Fibroblast of the aortic adventitia (primary cell): Measurements from ENCODE around the gene SPOCK1. TPM values are rescaled to one million over a fixed set of nuclear protein-coding genes. Genes with fewer than 3 reads are reported as not detected.
A peak's percentile ranks its signal among the peaks of the same experiment; 100 is the strongest.

Experiments
- DNase-seq: peaks from one replicate; pipeline ENCODE4 v3.0.0-alpha.2; 2010; ENCODE audit warnings: low read depth
- H3K4me3 ChIP-seq: 2 replicates; pipeline ENCODE4 v1.5.1; 2011; ENCODE audit warnings: low read depth, mild to moderate bottlenecking, control low read depth, low read length, moderate library complexity
- CTCF ChIP-seq: IDR thresholded peaks from 2 replicates; pipeline ENCODE4 v1.5.1; 2011; ENCODE audit warnings: mild to moderate bottlenecking, low read length, control low read depth, inconsistent platforms; ENCODE audit not compliant: insufficient read depth
- total RNA-seq: library from RNA; depleted of rRNA; stranded (reverse); fragments of >200 nt; gene quantifications from 2 replicates; pipeline ENCODE4 v1.2.3, GENCODE V29; 2012; ENCODE audit warnings: low replicate concordance

SPOCK1 gene
- total RNA-seq, 1 donor = 174 TPM

GRCh38 chr5:137291436-137291835, 207.7 kb downstream of the SPOCK1 start:
- no peak overlapping the region for H3K4me3 ChIP-seq
- TF ChIP-seq CTCF = no peak
- no peak for DNase-seq

- no peak overlapping the region for H3K4me3 ChIP-seq
- TF ChIP-seq CTCF = no peak
- DNase-seq = no peak
Measured at GRCh38 chr5:137291031-137291430, 208.1 kb downstream of the SPOCK1 start.

GRCh38 chr5:137290373-137290772, 208.8 kb downstream of the SPOCK1 start:
- DNase-seq = no peak
- no peak for TF ChIP-seq CTCF
- no peak overlapping the region for H3K4me3 ChIP-seq

GRCh38 chr5:137289856-137290255, 209.3 kb downstream of the SPOCK1 start:
- DNase-seq = peak; percentile 41
- no peak overlapping the region for H3K4me3 ChIP-seq
- TF ChIP-seq CTCF = no peak

- no peak for TF ChIP-seq CTCF
- no peak for DNase-seq
- no peak overlapping the region for H3K4me3 ChIP-seq
Measured at GRCh38 chr5:137287569-137287968, 211.6 kb downstream of the SPOCK1 start.

- H3K4me3 ChIP-seq = no peak overlapping the region
- TF ChIP-seq CTCF = no peak
- peak; percentile 26 for DNase-seq
Measured at GRCh38 chr5:137286025-137286610, 213.0 kb downstream of the SPOCK1 start.

GRCh38 chr5:137283801-137284200, 215.3 kb downstream of the SPOCK1 start:
- no peak for DNase-seq
- no peak for TF ChIP-seq CTCF
- no peak overlapping the region for H3K4me3 ChIP-seq
